ENCODE data around the gene CFAP20DC. TPM values are rescaled to one million over a fixed set of nuclear protein-coding genes. Genes with fewer than 3 reads are reported as not detected.

Gene CFAP20DC
- 2.0 and 2.8 TPM in 2 replicates for total RNA-seq (2021; fragmentation: NEBNext Ultra II Directional; extraction: Animal tissue kit (Norgen Biotek cat#: 25700))
- 1.7 and 2.2 TPM in 2 replicates for polyA plus RNA-seq (2011; rRNA removed)
- polyA plus RNA-seq (2011; cell fraction: cytosol; rRNA removed) = 3.3 TPM
- 2.9 TPM for polyA plus RNA-seq (2011; cell fraction: nucleus; rRNA removed)
- polyA plus RNA-seq (2012, experiment 1 of 2) = 1.5 to 2.5 TPM (median 2.0 TPM) in 4 replicates
- polyA plus RNA-seq (2012, experiment 2 of 2) = 1.4 TPM
- polyA plus RNA-seq (2013, experiment 1 of 2) = 3.2 TPM
- polyA plus RNA-seq (2013, experiment 2 of 2) = 2.6 TPM
- polyA minus RNA-seq (2011; rRNA and poly(A)+ RNA removed) = 3.7 and 5.3 TPM in 2 replicates
- polyA minus RNA-seq (2011; cell fraction: cytosol; rRNA and poly(A)+ RNA removed) = 3.7 TPM
- polyA minus RNA-seq (2011; cell fraction: nucleus; rRNA and poly(A)+ RNA removed) = 15.8 TPM
- long read RNA-seq, experiment 1, partial matches to known transcripts = 0 of 4 reads
- long read RNA-seq, experiment 1, other reads (novel, unspliced or antisense) = 4 of 4 reads
- long read RNA-seq, experiment 2 = 0 reads

DNA sequence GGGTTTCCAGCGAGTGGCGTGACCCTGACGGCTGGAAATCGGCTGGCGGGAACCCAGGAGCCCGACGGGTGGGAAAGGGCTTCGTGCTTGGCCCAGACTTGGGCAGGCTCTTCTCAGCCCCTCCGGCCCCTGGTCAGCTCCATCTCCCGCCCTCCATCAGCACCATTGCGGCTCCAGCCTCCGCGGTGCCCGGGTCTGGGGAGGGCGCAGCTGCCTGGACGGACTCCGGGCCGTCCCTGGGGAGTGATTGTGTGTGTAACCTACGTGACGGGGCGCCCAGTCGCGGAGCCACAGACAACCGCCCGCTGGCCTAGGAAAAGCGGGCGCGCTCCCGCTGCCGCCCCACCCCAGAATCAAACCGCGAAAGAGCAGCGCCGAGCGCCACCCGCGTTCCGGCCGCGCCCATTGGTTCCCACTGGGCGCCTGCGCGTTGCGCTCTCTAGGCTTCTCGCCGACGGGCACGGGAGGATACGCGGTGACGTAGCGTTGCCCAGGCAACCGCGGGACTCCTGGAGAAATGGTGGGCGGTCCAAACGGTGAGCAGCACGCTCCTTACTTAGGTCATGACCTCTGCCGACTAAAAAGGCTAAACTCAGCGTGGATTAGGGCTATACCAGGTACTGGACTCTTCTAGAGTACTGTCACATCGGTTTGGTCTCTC lies at the start of gene CFAP20DC:
TSS of gene CFAP20DC (minus strand) at position 355 of the 661 bp plus-strand sequence. CDS start 394 bp downstream, outside the sequence.
- peak; percentile 45 for FAIRE-seq
- no peak within 1 kb of the TSS for H2BK120ac ChIP-seq (replicated peaks; ENCODE audit: low read depth, low read length)
- H3K18ac ChIP-seq (ENCODE audit: extremely low read depth, low read length) = peak within 1 kb of the TSS; percentile 74; the same call in 1 of the 2 replicates
- H3K9ac ChIP-seq (replicated peaks in 1 of 4; ENCODE audit: extremely low read depth in 1 of 4, low read depth in 3 of 4, low read length in 3 of 4) = peak within 1 kb of the TSS in 3 of 4 experiments; percentile 2 to 76 (median 74); a peak in 5 of 7 replicates
- no peak within 1 kb of the TSS for H2BK20ac ChIP-seq (ENCODE audit: low read length)
- H3K9me3 ChIP-seq (ENCODE audit: insufficient read depth in 2 of 2, low read depth in 1 of 2, low read length in 1 of 2) = no peaks in the 10 kb centered on the region; a peak in 1 of 4 replicates
- ChIA-PET CTCF (ENCODE audit: partially characterized antibody) (no interaction called here), POLR2A (ENCODE audit: partially characterized antibody) (interaction anchor here (0.7 kb wide), 1 partner anchor 12 kb away, joined by 3 read pairs; no protein-coding TSS in a partner anchor)
- H3K4me2 ChIP-seq (ENCODE audit: insufficient read depth in 1 of 2, low read depth in 2 of 2, low read length in 2 of 2) = peak within 1 kb of the TSS; percentile 73 to 78
- peak within 1 kb of the TSS; percentile 40; the same call in 1 of the 2 replicates for H3K27ac ChIP-seq (ENCODE audit: low read depth, low read length)
- H2BK12ac ChIP-seq (ENCODE audit: low read depth, low read length) = no peak within 1 kb of the TSS; the same call in 1 of the 2 replicates
- H2BK15ac ChIP-seq (ENCODE audit: low read length) = no peak within 1 kb of the TSS
- H3K23me2 ChIP-seq (ENCODE audit: low read depth, low read length) = no peaks in the 10 kb centered on the region; the same call in none of the 2 replicates
- H3K4me3 ChIP-seq (ENCODE audit: extremely low read depth in 1 of 4, insufficient read depth in 2 of 4, low read depth in 3 of 4, low read length in 4 of 4) = peak within 1 kb of the TSS; percentile 45 to 77 (median 64)
- peaks cover 0 to 6% (median 1%) of the 10 kb centered on the region in 4 experiments; a peak in 2 of 7 replicates for H3K4me1 ChIP-seq (replicated peaks in 1 of 4; ENCODE audit: control insufficient read depth in 3 of 4, insufficient read depth in 4 of 4, low read length in 3 of 4)
- peak within 1 kb of the TSS; percentile 14 for H3K56ac ChIP-seq (replicated peaks; ENCODE audit: insufficient read length, low read depth, low read length)
- H3K14ac ChIP-seq (ENCODE audit: insufficient read length) = no peak within 1 kb of the TSS
- no peak within 1 kb of the TSS for H4K91ac ChIP-seq (replicated peaks; ENCODE audit: insufficient read length, low read length)
- peak within 1 kb of the TSS; percentile 98 for H2AFZ ChIP-seq (ENCODE audit: low read length)
- H2AK5ac ChIP-seq (ENCODE audit: low read depth, low read length) = no peak within 1 kb of the TSS
- 3% methylated on average over 55 of the region's 60 CpGs; no CpG with 5 or more reads in 1 of the 2 experiments for WGBS, 2 experiments (ENCODE audit: extremely low coverage in 1 of 2, insufficient coverage in 1 of 2, insufficient read length in 1 of 2, insufficient replicate concordance in 2 of 2, low coverage in 1 of 2, low lambda C conversion rate in 2 of 2, missing lambda C conversion rate in 1 of 2)
- H3K4ac ChIP-seq (replicated peaks; ENCODE audit: insufficient read length, low read depth, low read length) = peak within 1 kb of the TSS; percentile 53
- H4K8ac ChIP-seq (ENCODE audit: extremely low read depth, insufficient read depth, low read length) = peak within 1 kb of the TSS; percentile 98
- H3K79me2 ChIP-seq (ENCODE audit: control insufficient read depth in 1 of 2, insufficient read depth in 2 of 2, low read length in 2 of 2) = no peaks in the 10 kb centered on the region
- no peaks in the 10 kb centered on the region for H3K79me1 ChIP-seq (ENCODE audit: low read depth, low read length)
- peak; percentile 82 to 85 for DNase-seq (ENCODE audit: low read depth in 1 of 2, low spot score in 2 of 2)
- H3K23ac ChIP-seq (ENCODE audit: insufficient read length) = no peak within 1 kb of the TSS
- H2BK5ac ChIP-seq (ENCODE audit: low read depth, low read length) = peak within 1 kb of the TSS; percentile 48; the same call in 1 of the 2 replicates
- 0 out of 8 replicates have a peak, but pooled peaks cover 0 to 2% (median 0%) of the 10 kb centered on the region in 4 experiments for H3K36me3 ChIP-seq (ENCODE audit: control insufficient read depth in 2 of 4, insufficient read depth in 4 of 4, low read length in 3 of 4)
- peak within 1 kb of the TSS; percentile 77 for H4K5ac ChIP-seq (ENCODE audit: insufficient read length, low read depth, low read length)
- peaks cover 0 to 3% (median 0%) of the 10 kb centered on the region in 4 experiments; a peak in 2 of 7 replicates for H3K27me3 ChIP-seq (replicated peaks in 1 of 4; ENCODE audit: control insufficient read depth in 3 of 4, extremely low read depth in 1 of 4, insufficient read depth in 3 of 4, low read length in 3 of 4)
- no peaks in the 10 kb centered on the region for H4K20me1 ChIP-seq (replicated peaks in 1 of 2; ENCODE audit: control insufficient read depth in 1 of 2, insufficient read depth in 2 of 2, low read length in 2 of 2)
- TF ChIP-seq TAF1 (IDR thresholded peaks at IDR 0.05; ENCODE audit: low read depth, low read length) (peak; percentile 89), SAP30 (IDR thresholded peaks at IDR 0.05; ENCODE audit: insufficient read depth, insufficient replicate concordance, low read length) (no peak), EP300 (IDR thresholded peaks at IDR 0.05; ENCODE audit: borderline replicate concordance in 1 of 2, low read depth in 2 of 2, low read length in 2 of 2) (no peak), FOSL1 (IDR thresholded peaks at IDR 0.05; ENCODE audit: insufficient read depth, low read depth, low read length) (no peak), CHD1 (IDR thresholded peaks at IDR 0.05; ENCODE audit: low read depth, low read length) (no peak), RNF2 (IDR thresholded peaks at IDR 0.05; ENCODE audit: borderline replicate concordance, low read depth, low read length, missing control alignments, poor library complexity, severe bottlenecking) (no peak), SIRT6 (IDR thresholded peaks at IDR 0.05; ENCODE audit: low read length) (no peak), TCF12 (IDR thresholded peaks at IDR 0.05; ENCODE audit: low read depth, low read length) (no peak), CBX5 (IDR thresholded peaks at IDR 0.05; ENCODE audit: low read depth, low read length) (no peak)

Measured in H1 (cell line).